Brain microvascular endothelial cell (primary cell): ENCODE data around the gene CYTH4.

Experiments
- DNase-seq: peaks from one replicate; pipeline ENCODE4 v3.0.0-alpha.2; 2020
- H3K27ac ChIP-seq: fragments of 250-450 bp; sonication (Bioruptor Pico); 2 replicates; pipeline ENCODE4 v1.5.1; 2020; ENCODE audit warnings: mild to moderate bottlenecking, moderate library complexity
- H3K27me3 ChIP-seq: fragments of 250-450 bp; sonication (Bioruptor Pico); replicated peaks from 2 replicates; pipeline ENCODE4 v1.5.1; 2020; ENCODE audit warnings: mild to moderate bottlenecking
- H3K36me3 ChIP-seq: fragments of 250-450 bp; sonication (Bioruptor Pico); replicated peaks from 2 replicates; pipeline ENCODE4 v1.5.1; 2020; ENCODE audit warnings: mild to moderate bottlenecking
- H3K4me3 ChIP-seq: 2 replicates; pipeline ENCODE4 v1.5.1; 2011; ENCODE audit warnings: low read depth, mild to moderate bottlenecking, control low read depth, low read length, moderate library complexity
- CTCF ChIP-seq: IDR thresholded peaks from 2 replicates; pipeline ENCODE4 v1.5.1; 2011; ENCODE audit warnings: low read depth, mild to moderate bottlenecking, moderate library complexity, low read length, control low read depth, inconsistent platforms; ENCODE audit errors: missing control alignments
- in situ Hi-C: cut with HindIII; loops from 2 replicates; pipeline ENCODE4 v1.10.0; 2017; ENCODE audit warnings: low sequenced_read_pairs, low pct_ligation_motif_present

CYTH4 gene

GRCh38 chr22:37294747-37295146 is 12.4 kb downstream of the CYTH4 start:
- H3K36me3 ChIP-seq: no peaks in the 10 kb centered on the region

GRCh38 chr22:37295213-37295886 is 13.0 kb downstream of the CYTH4 start:
- Histone ChIP-seq H3K4me3 (no peak overlapping the region), H3K36me3 (no peaks in the 10 kb centered on the region), H3K27me3 (no peaks in the 10 kb centered on the region), H3K27ac (no peak overlapping the region)
- no peak for DNase-seq
- in situ Hi-C loops: no loop called here
- TF ChIP-seq CTCF: no peak

More at GRCh38 chr22:37294747-37295146, 12.4 kb downstream of the CYTH4 start:
- no peak for DNase-seq
- TF ChIP-seq CTCF: no peak
- Histone ChIP-seq H3K4me3 (no peak overlapping the region), H3K27ac (no peak overlapping the region), H3K27me3 (no peaks in the 10 kb centered on the region)
- in situ Hi-C loops: no loop called here

GRCh38 chr22:37295946-37296345 is 13.6 kb downstream of the CYTH4 start:
- no peak for DNase-seq
- no peaks in the 10 kb centered on the region for H3K27me3 ChIP-seq
- no peak overlapping the region for H3K27ac ChIP-seq
- H3K36me3 ChIP-seq: no peaks in the 10 kb centered on the region
- in situ Hi-C loops: no loop called here
- no peak for TF ChIP-seq CTCF
- H3K4me3 ChIP-seq: no peak overlapping the region

GRCh38 chr22:37298748-37299495 is 16.6 kb downstream of the CYTH4 start:
- Histone ChIP-seq H3K27ac (no peak overlapping the region), H3K27me3 (no peaks in the 10 kb centered on the region), H3K36me3 (no peaks in the 10 kb centered on the region), H3K4me3 (no peak overlapping the region)
- TF ChIP-seq CTCF: no peak
- no peak for DNase-seq
- in situ Hi-C loops: no loop called here

GRCh38 chr22:37299969-37300509 is 17.7 kb downstream of the CYTH4 start:
- no peak for TF ChIP-seq CTCF
- Histone ChIP-seq H3K4me3 (no peak overlapping the region), H3K36me3 (no peaks in the 10 kb centered on the region), H3K27me3 (no peaks in the 10 kb centered on the region), H3K27ac (no peak overlapping the region)
- in situ Hi-C loops: no loop called here
- DNase-seq: no peak
